Calu3 (cell line): Measurements from ENCODE around the gene TMEM185B. TPM values are rescaled to one million over a fixed set of nuclear protein-coding genes. Genes with fewer than 3 reads are reported as not detected.
A peak's percentile ranks its signal among the peaks of the same experiment; 100 is the strongest.

Experiments
- BruUV-seq: library from RNA; stranded (reverse); fragments of 400-500 nt; replicated peaks from 2 replicates; lab custom pipeline; 2021; lab: Mats Ljungman, UMichigan
- CTCF ChIA-PET: fragments of 300-600 bp; sonication (Branson Sonifier 250); formaldehyde crosslinking; loops from one replicate; lab custom pipeline; 2022; ENCODE audit warnings: antibody characterized with exemption; lab: Charles Lee
- DNase-seq: peaks from one replicate; pipeline ENCODE4 v3.0.0; 2022
- H3K27ac Mint-ChIP-seq: one replicate; pipeline ENCODE4 v1.8.0; 2022; ENCODE audit warnings: mixed read lengths; ENCODE audit not compliant: unreplicated experiment
- H3K27me3 Mint-ChIP-seq: one replicate; pipeline ENCODE4 v1.8.0; 2022; ENCODE audit warnings: mixed read lengths; ENCODE audit not compliant: unreplicated experiment
- H3K36me3 Mint-ChIP-seq: one replicate; pipeline ENCODE4 v1.8.0; 2022; ENCODE audit warnings: mild to moderate bottlenecking, moderate library complexity, mixed read lengths; ENCODE audit not compliant: insufficient read depth, unreplicated experiment
- H3K4me1 Mint-ChIP-seq: one replicate; pipeline ENCODE4 v1.8.0; 2022; ENCODE audit warnings: mild to moderate bottlenecking, low read depth, mixed read lengths; ENCODE audit not compliant: unreplicated experiment
- H3K4me3 Mint-ChIP-seq: one replicate; pipeline ENCODE4 v1.8.0; 2022; ENCODE audit warnings: mild to moderate bottlenecking, low read depth, moderate library complexity, mixed read lengths; ENCODE audit not compliant: unreplicated experiment
- H3K9me3 Mint-ChIP-seq: one replicate; pipeline ENCODE4 v1.8.0; 2022; ENCODE audit warnings: low read depth, mixed read lengths; ENCODE audit not compliant: unreplicated experiment
- intact Hi-C: fragments of 100-400 bp; cut with micrococcal nuclease; formaldehyde crosslinking; loops from one replicate; pipeline ENCODE4 v1.10.0; 2022; ENCODE audit not compliant: unreplicated experiment
- total RNA-seq: library from RNA; stranded (reverse); gene quantifications from 2 replicates; pipeline ENCODE4 v1.2.3, GENCODE V29; 2022
- TF ChIP-seq, protein P1 (sequence below): fragments of 200-600 bp; IDR thresholded peaks from one replicate; pipeline ENCODE4 v1.8.0; 2022; ENCODE audit warnings: antibody characterized with exemption; ENCODE audit not compliant: unreplicated experiment

Gene TMEM185B
- total RNA-seq, 1 experiment from 2014 or later = 42.8 TPM

DNA sequence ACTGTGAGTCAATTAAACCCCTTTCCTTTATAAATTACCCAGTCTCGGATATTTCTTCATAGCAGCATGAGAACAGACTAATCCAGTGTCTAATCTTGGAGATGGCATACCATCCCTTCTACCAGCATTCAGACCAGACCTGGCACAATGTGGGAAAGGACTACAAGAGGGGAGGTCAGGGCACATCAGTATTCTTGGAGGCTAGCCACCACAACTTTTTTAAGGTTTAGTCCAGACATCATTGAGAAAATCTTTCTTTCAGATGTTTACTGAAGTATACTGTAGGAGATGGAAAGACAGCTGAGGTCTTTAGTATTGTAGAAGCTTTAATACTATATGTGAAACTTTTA, 33.4 kb upstream of the TMEM185B start:
- CTCF ChIA-PET = no interaction called here
- Mint-ChIP-seq H3K4me3 (no peak overlapping the region), H3K27me3 (no peaks in the 10 kb centered on the region), H3K27ac (no peak overlapping the region), H3K9me3 (peaks cover 14% of the 10 kb centered on the region), H3K36me3 (peaks cover 32% of the 10 kb centered on the region), H3K4me1 (peaks cover 50% of the 10 kb centered on the region)
- BruUV-seq = no TSS peak
- intact Hi-C loops = no loop called here
- no peak for DNase-seq
- TF ChIP-seq, protein P1, sequence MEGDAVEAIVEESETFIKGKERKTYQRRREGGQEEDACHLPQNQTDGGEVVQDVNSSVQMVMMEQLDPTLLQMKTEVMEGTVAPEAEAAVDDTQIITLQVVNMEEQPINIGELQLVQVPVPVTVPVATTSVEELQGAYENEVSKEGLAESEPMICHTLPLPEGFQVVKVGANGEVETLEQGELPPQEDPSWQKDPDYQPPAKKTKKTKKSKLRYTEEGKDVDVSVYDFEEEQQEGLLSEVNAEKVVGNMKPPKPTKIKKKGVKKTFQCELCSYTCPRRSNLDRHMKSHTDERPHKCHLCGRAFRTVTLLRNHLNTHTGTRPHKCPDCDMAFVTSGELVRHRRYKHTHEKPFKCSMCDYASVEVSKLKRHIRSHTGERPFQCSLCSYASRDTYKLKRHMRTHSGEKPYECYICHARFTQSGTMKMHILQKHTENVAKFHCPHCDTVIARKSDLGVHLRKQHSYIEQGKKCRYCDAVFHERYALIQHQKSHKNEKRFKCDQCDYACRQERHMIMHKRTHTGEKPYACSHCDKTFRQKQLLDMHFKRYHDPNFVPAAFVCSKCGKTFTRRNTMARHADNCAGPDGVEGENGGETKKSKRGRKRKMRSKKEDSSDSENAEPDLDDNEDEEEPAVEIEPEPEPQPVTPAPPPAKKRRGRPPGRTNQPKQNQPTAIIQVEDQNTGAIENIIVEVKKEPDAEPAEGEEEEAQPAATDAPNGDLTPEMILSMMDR = no peak

DNA sequence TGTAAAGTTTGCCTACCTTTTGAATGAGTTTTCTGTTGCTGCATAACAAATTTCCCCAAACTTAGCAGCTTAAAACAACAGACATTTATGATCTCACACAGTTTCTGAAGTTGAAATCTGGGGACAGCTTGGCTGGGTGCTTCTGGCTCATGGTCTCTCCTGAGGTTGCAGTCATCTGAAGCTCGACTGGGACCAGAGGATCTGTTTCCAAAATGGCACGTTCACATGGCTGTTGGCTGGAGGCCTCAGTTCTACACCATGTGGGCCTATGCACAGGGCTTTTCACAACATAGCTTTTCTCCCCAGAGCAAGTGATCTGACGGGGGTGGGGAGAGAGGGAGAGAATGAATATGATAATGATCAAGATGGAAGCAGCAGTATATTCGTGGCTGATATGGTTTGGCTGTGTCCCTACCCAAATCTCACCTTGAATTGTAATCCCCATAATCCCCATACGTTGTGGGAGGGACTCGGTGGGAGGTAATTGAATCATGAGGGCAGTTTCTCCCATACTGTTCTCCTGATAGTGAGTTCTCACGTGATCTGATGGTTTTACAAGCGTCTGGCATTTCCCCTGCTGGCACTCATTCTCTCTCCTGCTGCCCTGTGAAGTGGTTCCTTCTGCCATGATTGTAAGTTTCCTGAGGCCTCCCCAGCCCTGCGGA, 32.9 kb upstream of the TMEM185B start:
- CTCF ChIA-PET = no interaction called here
- H3K9me3 Mint-ChIP-seq = peaks cover 14% of the 10 kb centered on the region
- peaks cover 52% of the 10 kb centered on the region for H3K4me1 Mint-ChIP-seq
- BruUV-seq = no TSS peak
- intact Hi-C loops = no loop called here
- no peak overlapping the region for H3K4me3 Mint-ChIP-seq
- TF ChIP-seq, protein P1 = no peak
- H3K27me3 Mint-ChIP-seq = no peaks in the 10 kb centered on the region
- H3K36me3 Mint-ChIP-seq = peaks cover 33% of the 10 kb centered on the region
- DNase-seq = no peak
- no peak overlapping the region for H3K27ac Mint-ChIP-seq

DNA sequence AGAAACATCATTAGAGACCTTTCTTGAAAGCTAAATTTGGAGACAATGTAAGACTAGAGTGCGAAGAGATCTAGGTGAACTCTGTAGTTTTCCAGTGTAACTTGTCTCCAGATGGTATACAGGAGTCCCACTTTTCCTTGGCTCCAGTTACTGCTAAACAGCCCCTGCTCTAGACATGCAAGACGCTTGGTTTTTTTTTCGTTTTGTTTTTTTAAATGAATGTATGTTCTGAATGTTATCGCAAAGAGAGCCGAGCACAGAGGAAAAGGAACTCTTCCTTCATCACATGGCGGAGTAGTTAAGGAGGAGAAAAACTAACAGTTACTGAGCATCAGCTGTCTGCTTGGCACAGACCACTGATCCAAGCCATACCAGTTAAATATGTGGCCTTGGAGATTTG, 31.9 kb upstream of the TMEM185B start:
- intact Hi-C loops = no loop called here
- CTCF ChIA-PET = no interaction called here
- no TSS peak for BruUV-seq
- DNase-seq = no peak
- Mint-ChIP-seq H3K4me3 (no peak overlapping the region), H3K27ac (no peak overlapping the region), H3K27me3 (peaks cover 4% of the 10 kb centered on the region), H3K9me3 (peaks cover 7% of the 10 kb centered on the region), H3K4me1 (peaks cover 52% of the 10 kb centered on the region), H3K36me3 (peaks cover 33% of the 10 kb centered on the region)
- TF ChIP-seq, protein P1 = no peak

DNA sequence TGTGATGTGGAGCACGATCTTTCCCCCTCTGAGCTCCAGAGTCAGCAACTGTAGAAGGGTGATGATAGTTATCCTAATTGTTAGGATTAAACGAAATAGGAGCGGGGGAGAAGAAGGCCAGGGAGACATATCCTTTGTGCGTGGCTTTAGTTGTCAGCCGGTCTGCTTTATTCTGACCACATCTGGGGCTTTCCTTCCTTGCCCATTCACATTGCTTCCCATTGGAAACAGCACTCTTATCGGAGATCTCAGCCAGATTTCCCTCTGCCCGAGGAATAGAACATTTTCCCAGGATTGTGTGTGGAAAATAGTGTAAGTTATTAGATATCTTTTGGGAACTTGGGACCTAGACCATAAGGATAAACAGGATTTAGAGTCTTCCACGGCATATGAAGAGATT, 31.0 kb upstream of the TMEM185B start:
- no peak overlapping the region for H3K27ac Mint-ChIP-seq

More for the DNA sequence above, 31.0 kb upstream of the TMEM185B start:
- TSS peak; percentile 40 for BruUV-seq
- Mint-ChIP-seq H3K27me3 (peaks cover 13% of the 10 kb centered on the region), H3K9me3 (peaks cover 7% of the 10 kb centered on the region), H3K4me3 (peak overlapping the region; percentile 96), H3K36me3 (peaks cover 33% of the 10 kb centered on the region), H3K4me1 (peaks cover 52% of the 10 kb centered on the region)
- intact Hi-C loops = loop anchor here (5.0 kb wide), 1 partner anchor 33 kb away; no protein-coding TSS in a partner anchor
- no peak for DNase-seq
- TF ChIP-seq, protein P1 = no peak
- CTCF ChIA-PET = no interaction called here
